Vagina (tissue), 2 donors: ENCODE measurements around the gene RPRD1B.

Experiments
- CTCF ChIP-seq, 3 experiments: fragments of 450-650 bp in 2 of 3; fragments of 200-600 bp in 1 of 3; sonication (generic) in 1 of 3; IDR thresholded peaks; one replicate each; pipeline ENCODE4 v1.5.1; 2017 to 2019; ENCODE audit warnings: antibody characterized with exemption in 3 of 3, mild to moderate bottlenecking in 2 of 3, moderate library complexity in 2 of 3
- POLR2AphosphoS5 ChIP-seq, 2 donors: sonication (generic); formaldehyde crosslinking; IDR thresholded peaks; one replicate each; pipeline ENCODE4 v1.9.0; 2017; ENCODE audit warnings: antibody characterized with exemption in 2 of 2, mild to moderate bottlenecking in 2 of 2, low read depth in 1 of 2; ENCODE audit not compliant: insufficient read depth in 1 of 2

GRCh38 chr20:38057351-38057972 is 23.9 kb downstream of the RPRD1B start:
- TF ChIP-seq CTCF (IDR thresholded peaks at IDR 0.05) (peak; percentile 76 to 89 (median 88)), POLR2AphosphoS5 (IDR thresholded peaks at IDR 0.05; ENCODE audit: insufficient read depth in 1 of 2, low read depth in 1 of 2) (no peak)
